ENCODE data around the gene KDM4C. TPM values are rescaled to one million over a fixed set of nuclear protein-coding genes. Genes with fewer than 3 reads are reported as not detected.

Gene KDM4C
- total and polyA plus RNA-seq, 2 experiments from 2014 or later = 14.3 to 20.6 TPM

DNA sequence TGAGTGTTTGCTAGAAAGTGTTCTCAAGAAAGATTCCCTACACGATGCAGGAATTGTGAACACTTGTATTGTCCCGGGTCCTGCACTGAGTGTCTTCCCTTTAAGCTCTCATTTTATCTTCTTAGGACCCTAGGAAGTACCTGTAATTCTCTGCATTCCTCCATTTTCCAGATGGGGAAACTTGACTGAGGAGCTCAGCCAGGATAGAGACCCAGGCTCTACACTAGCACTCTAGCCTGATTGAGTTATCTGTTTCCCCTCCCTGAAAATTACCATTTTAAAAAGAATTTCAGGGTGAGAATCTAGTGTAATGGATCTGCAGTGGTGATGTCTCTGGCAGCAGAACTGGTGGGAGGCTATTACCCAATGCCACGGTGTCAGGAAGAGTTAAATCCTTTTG is 453.9 kb downstream of the KDM4C start:
- Histone ChIP-seq H3K9me2 (ENCODE audit: insufficient read depth) (no peaks in the 10 kb centered on the region), H3K27ac (no peak overlapping the region), H3K36me3 (ENCODE audit: low read depth) (no peaks in the 10 kb centered on the region), H3K9ac (no peak overlapping the region), H3F3A (ENCODE audit: insufficient read depth) (no peaks in the 10 kb centered on the region), H3K4me1 (ENCODE audit: insufficient read depth) (no peaks in the 10 kb centered on the region), H3K27me3 (replicated peaks; ENCODE audit: insufficient read depth) (peaks cover 24% of the 10 kb centered on the region), H4K20me1 (ENCODE audit: insufficient read depth) (no peaks in the 10 kb centered on the region), H3K4me2 (ENCODE audit: unreplicated experiment) (no peak overlapping the region), H3K9me3 (ENCODE audit: low read depth) (no peaks in the 10 kb centered on the region), H2AFZ (no peak overlapping the region), H3K4me3 (no peak overlapping the region), H3K79me2 (ENCODE audit: insufficient read depth) (no peaks in the 10 kb centered on the region)
- DNase-seq = no peak
- in situ Hi-C loops (cut with MboI) = no loop called here
- WGBS, 2 experiments (ENCODE audit: low coverage in 1 of 2, low lambda C conversion rate in 2 of 2, missing lambda C conversion rate in 2 of 2) = 50 to 59% methylated on average over 3 of the region's 3 CpGs
- TF ChIP-seq EZH2 (IDR thresholded peaks at IDR 0.05; ENCODE audit: insufficient read depth, poor library complexity, severe bottlenecking) (no peak), EZH2phosphoT487 (IDR thresholded peaks at IDR 0.05; ENCODE audit: insufficient read depth, low read depth) (no peak)

DNA sequence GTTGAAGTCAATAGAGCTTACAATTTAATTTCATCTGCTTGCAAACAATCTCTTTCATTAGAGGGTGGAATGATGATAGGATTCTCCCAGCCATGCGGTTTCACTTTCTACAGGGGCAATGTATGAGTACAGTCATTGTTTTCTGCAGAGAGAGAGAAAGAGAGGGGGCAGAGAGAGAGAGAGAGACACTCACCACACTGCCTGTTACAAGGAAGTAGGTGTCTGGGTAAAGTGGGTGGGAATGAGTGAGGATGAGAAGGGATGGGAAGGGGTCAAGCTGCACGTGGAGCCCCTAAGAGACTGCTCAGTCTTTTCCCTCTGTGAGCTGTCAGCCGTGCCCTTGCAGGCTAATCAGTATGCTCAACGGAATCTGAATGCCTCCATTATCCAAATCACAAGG is 454.3 kb downstream of the KDM4C start:
- H4K20me1 ChIP-seq (ENCODE audit: insufficient read depth) = no peaks in the 10 kb centered on the region
- H3K36me3 ChIP-seq (ENCODE audit: low read depth) = no peaks in the 10 kb centered on the region
- no peaks in the 10 kb centered on the region for H3F3A ChIP-seq (ENCODE audit: insufficient read depth)
- peaks cover 24% of the 10 kb centered on the region for H3K27me3 ChIP-seq (replicated peaks; ENCODE audit: insufficient read depth)
- in situ Hi-C loops (cut with MboI) = no loop called here
- no peaks in the 10 kb centered on the region for H3K79me2 ChIP-seq (ENCODE audit: insufficient read depth)
- no peak overlapping the region for H3K4me2 ChIP-seq (ENCODE audit: unreplicated experiment)
- no peaks in the 10 kb centered on the region for H3K4me1 ChIP-seq (ENCODE audit: insufficient read depth)
- H2AFZ ChIP-seq = no peak overlapping the region
- H3K4me3 ChIP-seq = no peak overlapping the region
- no peak overlapping the region for H3K27ac ChIP-seq
- H3K9me2 ChIP-seq (ENCODE audit: insufficient read depth) = no peaks in the 10 kb centered on the region
- H3K9ac ChIP-seq = no peak overlapping the region
- WGBS, 2 experiments (ENCODE audit: low coverage in 1 of 2, low lambda C conversion rate in 2 of 2, missing lambda C conversion rate in 2 of 2) = 20 to 25% methylated on average over 4 of the region's 4 CpGs
- H3K9me3 ChIP-seq (ENCODE audit: low read depth) = no peaks in the 10 kb centered on the region
- TF ChIP-seq EZH2phosphoT487 (IDR thresholded peaks at IDR 0.05; ENCODE audit: insufficient read depth, low read depth) = no peak
- no peak for TF ChIP-seq EZH2 (IDR thresholded peaks at IDR 0.05; ENCODE audit: insufficient read depth, poor library complexity, severe bottlenecking)
- DNase-seq = peak; percentile 9

DNA sequence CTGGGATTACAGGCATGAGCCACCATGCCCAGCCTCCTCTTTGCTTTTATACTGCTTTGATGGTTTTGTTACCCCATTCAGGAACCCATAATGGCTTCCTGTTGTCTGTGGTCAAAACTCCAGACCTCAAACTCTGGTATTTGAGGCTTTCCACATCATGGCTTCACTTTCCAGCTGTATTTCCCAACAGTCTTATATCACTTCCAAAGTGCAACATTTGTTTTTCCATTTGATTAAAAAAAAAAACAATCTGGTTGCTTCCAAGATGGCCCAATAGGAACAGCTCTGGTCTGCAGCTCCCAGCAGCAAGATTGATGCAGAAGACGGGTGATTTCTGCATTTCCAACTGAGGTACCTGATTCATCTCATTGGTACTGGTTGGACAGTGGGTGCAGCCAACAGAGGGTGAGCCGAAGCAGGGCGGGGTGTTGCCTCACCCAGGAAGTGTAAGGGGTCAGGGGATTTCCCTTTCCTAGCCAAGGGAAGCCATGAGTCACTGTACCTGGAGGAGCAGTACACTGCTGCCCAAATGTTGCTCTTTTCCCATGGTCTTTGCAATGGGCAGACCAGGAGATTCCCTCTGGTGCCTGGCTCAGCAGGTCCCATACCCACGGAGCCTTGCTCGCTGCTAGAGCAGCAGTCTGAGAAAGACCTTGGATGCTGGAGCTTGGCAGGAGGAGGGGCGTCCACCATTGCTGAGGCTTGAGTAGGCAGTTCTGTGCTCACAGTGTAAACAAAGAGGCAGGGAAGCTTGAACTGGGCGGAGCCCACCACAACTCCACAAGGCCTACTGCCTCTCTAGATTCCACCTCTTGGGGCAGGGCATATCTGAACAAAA is 458.4 kb downstream of the KDM4C start:
- DNase-seq = peak; percentile 37
- Histone ChIP-seq H3K4me3 (no peak overlapping the region), H3K9ac (no peak overlapping the region), H3K9me2 (ENCODE audit: insufficient read depth) (no peaks in the 10 kb centered on the region), H3K27ac (no peak overlapping the region), H3K9me3 (ENCODE audit: low read depth) (no peaks in the 10 kb centered on the region), H3K27me3 (replicated peaks; ENCODE audit: insufficient read depth) (peaks cover 15% of the 10 kb centered on the region), H2AFZ (no peak overlapping the region), H3F3A (ENCODE audit: insufficient read depth) (no peaks in the 10 kb centered on the region), H3K79me2 (ENCODE audit: insufficient read depth) (no peaks in the 10 kb centered on the region), H4K20me1 (ENCODE audit: insufficient read depth) (no peaks in the 10 kb centered on the region), H3K4me1 (ENCODE audit: insufficient read depth) (no peaks in the 10 kb centered on the region), H3K4me2 (ENCODE audit: unreplicated experiment) (no peak overlapping the region), H3K36me3 (ENCODE audit: low read depth) (no peaks in the 10 kb centered on the region)
- in situ Hi-C loops (cut with MboI) = no loop called here
- whole genome bisulfite sequencing, 2 experiments (ENCODE audit: low coverage in 1 of 2, low lambda C conversion rate in 2 of 2, missing lambda C conversion rate in 2 of 2) = 20 to 24% methylated on average over 7 of the region's 7 CpGs
- TF ChIP-seq EZH2 (IDR thresholded peaks at IDR 0.05; ENCODE audit: insufficient read depth, poor library complexity, severe bottlenecking) = no peak
- TF ChIP-seq EZH2phosphoT487 (IDR thresholded peaks at IDR 0.05; ENCODE audit: insufficient read depth, low read depth) = no peak

DNA sequence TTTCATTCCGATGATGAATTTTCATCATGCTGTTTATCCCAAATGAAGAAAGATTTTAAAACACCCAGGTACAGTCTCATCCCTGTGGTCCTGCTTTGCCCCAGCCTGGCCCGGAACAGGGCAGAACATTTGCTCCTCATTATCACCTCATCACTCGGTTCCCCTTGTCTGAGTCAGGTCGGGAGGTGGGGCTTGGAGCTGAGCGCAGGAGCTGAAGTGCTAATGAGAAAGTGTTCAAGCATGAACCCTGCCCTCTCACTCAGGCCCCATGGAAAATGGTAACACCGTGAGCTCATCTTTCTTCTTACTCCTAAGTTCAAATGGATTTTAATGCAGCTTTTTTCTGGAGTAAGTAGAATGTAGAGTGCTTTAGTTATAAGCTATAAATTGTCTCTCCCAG is 466.2 kb downstream of the KDM4C start:
- H3K9ac ChIP-seq = no peak overlapping the region
- H3K79me2 ChIP-seq (ENCODE audit: insufficient read depth) = no peaks in the 10 kb centered on the region
- no peak overlapping the region for H3K27ac ChIP-seq
- no peaks in the 10 kb centered on the region for H3F3A ChIP-seq (ENCODE audit: insufficient read depth)
- no peaks in the 10 kb centered on the region for H3K9me3 ChIP-seq (ENCODE audit: low read depth)
- H3K4me1 ChIP-seq (ENCODE audit: insufficient read depth) = no peaks in the 10 kb centered on the region
- no peaks in the 10 kb centered on the region for H4K20me1 ChIP-seq (ENCODE audit: insufficient read depth)
- no peak overlapping the region for H3K4me2 ChIP-seq (ENCODE audit: unreplicated experiment)
- no peaks in the 10 kb centered on the region for H3K9me2 ChIP-seq (ENCODE audit: insufficient read depth)
- DNase-seq = peak; percentile 7
- no peak overlapping the region for H2AFZ ChIP-seq
- H3K4me3 ChIP-seq = no peak overlapping the region
- in situ Hi-C loops (cut with MboI) = no loop called here
- TF ChIP-seq EZH2 (IDR thresholded peaks at IDR 0.05; ENCODE audit: insufficient read depth, poor library complexity, severe bottlenecking) (no peak), EZH2phosphoT487 (IDR thresholded peaks at IDR 0.05; ENCODE audit: insufficient read depth, low read depth) (no peak)
- peaks cover 10% of the 10 kb centered on the region; the same call in 1 of the 2 replicates for H3K27me3 ChIP-seq (replicated peaks; ENCODE audit: insufficient read depth)
- H3K36me3 ChIP-seq (ENCODE audit: low read depth) = no peaks in the 10 kb centered on the region
- 7 to 9% methylated on average over 6 of the region's 6 CpGs for WGBS, 2 experiments (ENCODE audit: low coverage in 1 of 2, low lambda C conversion rate in 2 of 2, missing lambda C conversion rate in 2 of 2)

Small RNA genes lying within 50 kb of the gene (small RNA-seq; reads per million reads assigned to genes)
- not detected for gene SNRPEP2 (ENCODE audit: low read depth, low replicate concordance)

Other genes starting within 250 kb of the KDM4C start
- gene GLDC, start 112.2 kb upstream of the KDM4C start, total RNA-seq (2014; rRNA removed; shearing (Covaris generic)) = 0.11 TPM in 1 of 2 replicates, not detected in the other
- gene GLDC, start 112.2 kb upstream of the KDM4C start, polyA plus RNA-seq (2016; fragmentation: Nextera tagmentation; extraction: Ambion mirVana) = 0.35 and 0.48 TPM in 2 replicates